ENCODE results near the gene BLOC1S3. TPM values are rescaled to one million over a fixed set of nuclear protein-coding genes. Genes with fewer than 3 reads are reported as not detected.

BLOC1S3 gene
- total and polyA plus RNA-seq, 2 of the 13 experiments (the other 11 are each of a cell fraction or from before 2014, with no cell fraction given) = 4.3 to 4.8 TPM

DNA sequence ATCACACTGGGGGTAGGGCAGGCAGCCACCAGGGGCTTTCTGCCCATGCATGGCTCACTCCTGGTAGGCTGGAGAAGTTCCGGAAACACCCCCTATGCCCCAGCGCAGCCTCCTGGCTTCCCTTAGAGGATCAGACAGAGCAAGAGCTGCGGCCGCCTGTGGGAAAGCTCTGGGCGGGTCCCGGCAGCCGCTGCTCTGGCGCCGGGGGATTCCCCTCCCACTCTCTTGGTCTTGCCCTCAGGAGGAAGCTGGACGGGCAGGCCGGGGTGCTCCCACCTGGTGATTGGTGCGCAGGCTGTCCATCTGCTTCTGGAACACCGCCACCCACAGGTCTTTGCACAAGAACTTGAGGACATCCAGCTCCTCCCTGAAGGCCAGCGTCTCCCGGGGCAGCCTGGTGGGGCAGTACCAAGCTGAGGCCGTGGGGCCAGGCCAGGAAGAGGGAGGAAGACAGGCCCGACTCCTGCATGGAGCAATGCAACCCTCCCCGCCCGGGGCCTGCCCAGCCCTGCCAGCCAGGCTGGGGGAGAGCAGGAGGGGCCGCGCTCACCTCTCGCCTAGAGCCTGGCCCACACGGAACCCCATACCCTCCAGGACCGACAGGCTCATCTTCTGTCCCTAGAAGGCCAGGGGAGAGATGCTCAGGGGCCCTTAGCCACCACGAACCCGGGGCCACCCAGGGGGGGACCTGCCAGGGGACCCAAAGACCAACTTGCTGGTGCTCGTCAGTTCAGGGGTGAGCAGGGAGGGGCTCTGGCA lies 13.8 kb upstream of the BLOC1S3 start (continued):
- TF ChIP-seq, protein P1, sequence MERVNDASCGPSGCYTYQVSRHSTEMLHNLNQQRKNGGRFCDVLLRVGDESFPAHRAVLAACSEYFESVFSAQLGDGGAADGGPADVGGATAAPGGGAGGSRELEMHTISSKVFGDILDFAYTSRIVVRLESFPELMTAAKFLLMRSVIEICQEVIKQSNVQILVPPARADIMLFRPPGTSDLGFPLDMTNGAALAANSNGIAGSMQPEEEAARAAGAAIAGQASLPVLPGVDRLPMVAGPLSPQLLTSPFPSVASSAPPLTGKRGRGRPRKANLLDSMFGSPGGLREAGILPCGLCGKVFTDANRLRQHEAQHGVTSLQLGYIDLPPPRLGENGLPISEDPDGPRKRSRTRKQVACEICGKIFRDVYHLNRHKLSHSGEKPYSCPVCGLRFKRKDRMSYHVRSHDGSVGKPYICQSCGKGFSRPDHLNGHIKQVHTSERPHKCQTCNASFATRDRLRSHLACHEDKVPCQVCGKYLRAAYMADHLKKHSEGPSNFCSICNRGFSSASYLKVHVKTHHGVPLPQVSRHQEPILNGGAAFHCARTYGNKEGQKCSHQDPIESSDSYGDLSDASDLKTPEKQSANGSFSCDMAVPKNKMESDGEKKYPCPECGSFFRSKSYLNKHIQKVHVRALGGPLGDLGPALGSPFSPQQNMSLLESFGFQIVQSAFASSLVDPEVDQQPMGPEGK (CRISPR knock-in tag; IDR thresholded peaks at IDR 0.05) = no peak
- TF ChIP-seq ZZZ3 (CRISPR knock-in tag; IDR thresholded peaks at IDR 0.05; ENCODE audit: borderline replicate concordance) (no peak), ZNF331 (CRISPR knock-in tag; IDR thresholded peaks at IDR 0.05) (0 out of 2 replicates have a peak, but pooled peaks have one; percentile 32), CHCHD3 (CRISPR knock-in tag; IDR thresholded peaks at IDR 0.05) (no peak), REL (CRISPR knock-in tag; conservative IDR thresholded peaks at IDR 0.05) (no peak), CBX5 (CRISPR knock-in tag; IDR thresholded peaks at IDR 0.05; ENCODE audit: borderline replicate concordance) (no peak; the same call in 1 of the 2 replicates), DPF2 (CRISPR knock-in tag; IDR thresholded peaks at IDR 0.05; ENCODE audit: borderline replicate concordance, low read depth) (no peak), RARG (CRISPR knock-in tag; IDR thresholded peaks at IDR 0.05; ENCODE audit: low read depth) (no peak), ESRRA (CRISPR knock-in tag; IDR thresholded peaks at IDR 0.05; ENCODE audit: low read depth) (no peak), BRD4 (CRISPR knock-in tag; IDR thresholded peaks at IDR 0.05) (no peak), ZNF264 (CRISPR knock-in tag; IDR thresholded peaks at IDR 0.05) (no peak), ZNF768 (CRISPR knock-in tag; IDR thresholded peaks at IDR 0.05) (no peak), EED (CRISPR knock-in tag; IDR thresholded peaks at IDR 0.05) (no peak), ZNF367 (CRISPR knock-in tag; IDR thresholded peaks at IDR 0.05; ENCODE audit: borderline replicate concordance) (no peak), STAG1 (CRISPR knock-in tag; IDR thresholded peaks at IDR 0.05) (no peak), ASH2L (IDR thresholded peaks at IDR 0.05; ENCODE audit: insufficient read length, low read depth, low read length) (no peak), TEAD3 (CRISPR knock-in tag; optimal IDR thresholded peaks at IDR 0.05; ENCODE audit: borderline replicate concordance) (no peak), KDM5B (CRISPR knock-in tag; IDR thresholded peaks at IDR 0.05; ENCODE audit: borderline replicate concordance) (no peak), EEA1 (CRISPR knock-in tag; IDR thresholded peaks at IDR 0.05; ENCODE audit: borderline replicate concordance) (no peak), PTBP1 (IDR thresholded peaks at IDR 0.05; ENCODE audit: low read depth, low read length, poor library complexity, severe bottlenecking) (no peak)
- TF ChIP-seq, protein P2, sequence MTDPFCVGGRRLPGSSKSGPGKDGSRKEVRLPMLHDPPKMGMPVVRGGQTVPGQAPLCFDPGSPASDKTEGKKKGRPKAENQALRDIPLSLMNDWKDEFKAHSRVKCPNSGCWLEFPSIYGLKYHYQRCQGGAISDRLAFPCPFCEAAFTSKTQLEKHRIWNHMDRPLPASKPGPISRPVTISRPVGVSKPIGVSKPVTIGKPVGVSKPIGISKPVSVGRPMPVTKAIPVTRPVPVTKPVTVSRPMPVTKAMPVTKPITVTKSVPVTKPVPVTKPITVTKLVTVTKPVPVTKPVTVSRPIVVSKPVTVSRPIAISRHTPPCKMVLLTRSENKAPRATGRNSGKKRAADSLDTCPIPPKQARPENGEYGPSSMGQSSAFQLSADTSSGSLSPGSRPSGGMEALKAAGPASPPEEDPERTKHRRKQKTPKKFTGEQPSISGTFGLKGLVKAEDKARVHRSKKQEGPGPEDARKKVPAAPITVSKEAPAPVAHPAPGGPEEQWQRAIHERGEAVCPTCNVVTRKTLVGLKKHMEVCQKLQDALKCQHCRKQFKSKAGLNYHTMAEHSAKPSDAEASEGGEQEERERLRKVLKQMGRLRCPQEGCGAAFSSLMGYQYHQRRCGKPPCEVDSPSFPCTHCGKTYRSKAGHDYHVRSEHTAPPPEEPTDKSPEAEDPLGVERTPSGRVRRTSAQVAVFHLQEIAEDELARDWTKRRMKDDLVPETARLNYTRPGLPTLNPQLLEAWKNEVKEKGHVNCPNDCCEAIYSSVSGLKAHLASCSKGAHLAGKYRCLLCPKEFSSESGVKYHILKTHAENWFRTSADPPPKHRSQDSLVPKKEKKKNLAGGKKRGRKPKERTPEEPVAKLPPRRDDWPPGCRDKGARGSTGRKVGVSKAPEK (CRISPR knock-in tag; IDR thresholded peaks at IDR 0.05; ENCODE audit: borderline replicate concordance) = no peak
- TF ChIP-seq, protein P3, sequence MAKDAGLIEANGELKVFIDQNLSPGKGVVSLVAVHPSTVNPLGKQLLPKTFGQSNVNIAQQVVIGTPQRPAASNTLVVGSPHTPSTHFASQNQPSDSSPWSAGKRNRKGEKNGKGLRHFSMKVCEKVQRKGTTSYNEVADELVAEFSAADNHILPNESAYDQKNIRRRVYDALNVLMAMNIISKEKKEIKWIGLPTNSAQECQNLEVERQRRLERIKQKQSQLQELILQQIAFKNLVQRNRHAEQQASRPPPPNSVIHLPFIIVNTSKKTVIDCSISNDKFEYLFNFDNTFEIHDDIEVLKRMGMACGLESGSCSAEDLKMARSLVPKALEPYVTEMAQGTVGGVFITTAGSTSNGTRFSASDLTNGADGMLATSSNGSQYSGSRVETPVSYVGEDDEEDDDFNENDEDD (CRISPR knock-in tag; IDR thresholded peaks at IDR 0.05; ENCODE audit: borderline replicate concordance) = no peak
- TF ChIP-seq, protein P4, sequence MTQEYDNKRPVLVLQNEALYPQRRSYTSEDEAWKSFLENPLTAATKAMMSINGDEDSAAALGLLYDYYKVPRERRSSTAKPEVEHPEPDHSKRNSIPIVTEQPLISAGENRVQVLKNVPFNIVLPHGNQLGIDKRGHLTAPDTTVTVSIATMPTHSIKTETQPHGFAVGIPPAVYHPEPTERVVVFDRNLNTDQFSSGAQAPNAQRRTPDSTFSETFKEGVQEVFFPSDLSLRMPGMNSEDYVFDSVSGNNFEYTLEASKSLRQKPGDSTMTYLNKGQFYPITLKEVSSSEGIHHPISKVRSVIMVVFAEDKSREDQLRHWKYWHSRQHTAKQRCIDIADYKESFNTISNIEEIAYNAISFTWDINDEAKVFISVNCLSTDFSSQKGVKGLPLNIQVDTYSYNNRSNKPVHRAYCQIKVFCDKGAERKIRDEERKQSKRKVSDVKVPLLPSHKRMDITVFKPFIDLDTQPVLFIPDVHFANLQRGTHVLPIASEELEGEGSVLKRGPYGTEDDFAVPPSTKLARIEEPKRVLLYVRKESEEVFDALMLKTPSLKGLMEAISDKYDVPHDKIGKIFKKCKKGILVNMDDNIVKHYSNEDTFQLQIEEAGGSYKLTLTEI (CRISPR knock-in tag; conservative IDR thresholded peaks at IDR 0.05) = no peak

All from HepG2 (cell line).